ENCODE data around the gene THAP4. TPM values are rescaled to one million over a fixed set of nuclear protein-coding genes. Genes with fewer than 3 reads are reported as not detected.

THAP4 gene
- total and polyA plus RNA-seq, 2 experiments from 2014 or later, result 62.9 to 80.4 TPM

GRCh38 chr2:241542278-241542605, 94.7 kb downstream of the THAP4 start (continued):
- TF ChIP-seq, protein P1, sequence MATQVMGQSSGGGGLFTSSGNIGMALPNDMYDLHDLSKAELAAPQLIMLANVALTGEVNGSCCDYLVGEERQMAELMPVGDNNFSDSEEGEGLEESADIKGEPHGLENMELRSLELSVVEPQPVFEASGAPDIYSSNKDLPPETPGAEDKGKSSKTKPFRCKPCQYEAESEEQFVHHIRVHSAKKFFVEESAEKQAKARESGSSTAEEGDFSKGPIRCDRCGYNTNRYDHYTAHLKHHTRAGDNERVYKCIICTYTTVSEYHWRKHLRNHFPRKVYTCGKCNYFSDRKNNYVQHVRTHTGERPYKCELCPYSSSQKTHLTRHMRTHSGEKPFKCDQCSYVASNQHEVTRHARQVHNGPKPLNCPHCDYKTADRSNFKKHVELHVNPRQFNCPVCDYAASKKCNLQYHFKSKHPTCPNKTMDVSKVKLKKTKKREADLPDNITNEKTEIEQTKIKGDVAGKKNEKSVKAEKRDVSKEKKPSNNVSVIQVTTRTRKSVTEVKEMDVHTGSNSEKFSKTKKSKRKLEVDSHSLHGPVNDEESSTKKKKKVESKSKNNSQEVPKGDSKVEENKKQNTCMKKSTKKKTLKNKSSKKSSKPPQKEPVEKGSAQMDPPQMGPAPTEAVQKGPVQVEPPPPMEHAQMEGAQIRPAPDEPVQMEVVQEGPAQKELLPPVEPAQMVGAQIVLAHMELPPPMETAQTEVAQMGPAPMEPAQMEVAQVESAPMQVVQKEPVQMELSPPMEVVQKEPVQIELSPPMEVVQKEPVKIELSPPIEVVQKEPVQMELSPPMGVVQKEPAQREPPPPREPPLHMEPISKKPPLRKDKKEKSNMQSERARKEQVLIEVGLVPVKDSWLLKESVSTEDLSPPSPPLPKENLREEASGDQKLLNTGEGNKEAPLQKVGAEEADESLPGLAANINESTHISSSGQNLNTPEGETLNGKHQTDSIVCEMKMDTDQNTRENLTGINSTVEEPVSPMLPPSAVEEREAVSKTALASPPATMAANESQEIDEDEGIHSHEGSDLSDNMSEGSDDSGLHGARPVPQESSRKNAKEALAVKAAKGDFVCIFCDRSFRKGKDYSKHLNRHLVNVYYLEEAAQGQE (IDR thresholded peaks at IDR 0.05; ENCODE audit: unreplicated experiment), result no peak
- no peak for TF ChIP-seq CREB1 (CRISPR knock-in tag; IDR thresholded peaks at IDR 0.05; ENCODE audit: low read depth)
- TF ChIP-seq NANOG (IDR thresholded peaks at IDR 0.05; ENCODE audit: borderline replicate concordance), result no peak
- TF ChIP-seq, protein P2, sequence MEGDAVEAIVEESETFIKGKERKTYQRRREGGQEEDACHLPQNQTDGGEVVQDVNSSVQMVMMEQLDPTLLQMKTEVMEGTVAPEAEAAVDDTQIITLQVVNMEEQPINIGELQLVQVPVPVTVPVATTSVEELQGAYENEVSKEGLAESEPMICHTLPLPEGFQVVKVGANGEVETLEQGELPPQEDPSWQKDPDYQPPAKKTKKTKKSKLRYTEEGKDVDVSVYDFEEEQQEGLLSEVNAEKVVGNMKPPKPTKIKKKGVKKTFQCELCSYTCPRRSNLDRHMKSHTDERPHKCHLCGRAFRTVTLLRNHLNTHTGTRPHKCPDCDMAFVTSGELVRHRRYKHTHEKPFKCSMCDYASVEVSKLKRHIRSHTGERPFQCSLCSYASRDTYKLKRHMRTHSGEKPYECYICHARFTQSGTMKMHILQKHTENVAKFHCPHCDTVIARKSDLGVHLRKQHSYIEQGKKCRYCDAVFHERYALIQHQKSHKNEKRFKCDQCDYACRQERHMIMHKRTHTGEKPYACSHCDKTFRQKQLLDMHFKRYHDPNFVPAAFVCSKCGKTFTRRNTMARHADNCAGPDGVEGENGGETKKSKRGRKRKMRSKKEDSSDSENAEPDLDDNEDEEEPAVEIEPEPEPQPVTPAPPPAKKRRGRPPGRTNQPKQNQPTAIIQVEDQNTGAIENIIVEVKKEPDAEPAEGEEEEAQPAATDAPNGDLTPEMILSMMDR (conservative IDR thresholded peaks at IDR 0.05; ENCODE audit: low read depth in 2 of 2), result no peak
- no peak for TF ChIP-seq EZH2phosphoT487 (IDR thresholded peaks at IDR 0.05; ENCODE audit: unreplicated experiment)
- TF ChIP-seq, protein P3, sequence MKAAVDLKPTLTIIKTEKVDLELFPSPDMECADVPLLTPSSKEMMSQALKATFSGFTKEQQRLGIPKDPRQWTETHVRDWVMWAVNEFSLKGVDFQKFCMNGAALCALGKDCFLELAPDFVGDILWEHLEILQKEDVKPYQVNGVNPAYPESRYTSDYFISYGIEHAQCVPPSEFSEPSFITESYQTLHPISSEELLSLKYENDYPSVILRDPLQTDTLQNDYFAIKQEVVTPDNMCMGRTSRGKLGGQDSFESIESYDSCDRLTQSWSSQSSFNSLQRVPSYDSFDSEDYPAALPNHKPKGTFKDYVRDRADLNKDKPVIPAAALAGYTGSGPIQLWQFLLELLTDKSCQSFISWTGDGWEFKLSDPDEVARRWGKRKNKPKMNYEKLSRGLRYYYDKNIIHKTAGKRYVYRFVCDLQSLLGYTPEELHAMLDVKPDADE (IDR thresholded peaks at IDR 0.05), result no peak
- TF ChIP-seq EZH2 (IDR thresholded peaks at IDR 0.05; ENCODE audit: low read depth, unreplicated experiment), result no peak
- TF ChIP-seq STAT1 (IDR thresholded peaks at IDR 0.05; ENCODE audit: unreplicated experiment), result no peak

DNA sequence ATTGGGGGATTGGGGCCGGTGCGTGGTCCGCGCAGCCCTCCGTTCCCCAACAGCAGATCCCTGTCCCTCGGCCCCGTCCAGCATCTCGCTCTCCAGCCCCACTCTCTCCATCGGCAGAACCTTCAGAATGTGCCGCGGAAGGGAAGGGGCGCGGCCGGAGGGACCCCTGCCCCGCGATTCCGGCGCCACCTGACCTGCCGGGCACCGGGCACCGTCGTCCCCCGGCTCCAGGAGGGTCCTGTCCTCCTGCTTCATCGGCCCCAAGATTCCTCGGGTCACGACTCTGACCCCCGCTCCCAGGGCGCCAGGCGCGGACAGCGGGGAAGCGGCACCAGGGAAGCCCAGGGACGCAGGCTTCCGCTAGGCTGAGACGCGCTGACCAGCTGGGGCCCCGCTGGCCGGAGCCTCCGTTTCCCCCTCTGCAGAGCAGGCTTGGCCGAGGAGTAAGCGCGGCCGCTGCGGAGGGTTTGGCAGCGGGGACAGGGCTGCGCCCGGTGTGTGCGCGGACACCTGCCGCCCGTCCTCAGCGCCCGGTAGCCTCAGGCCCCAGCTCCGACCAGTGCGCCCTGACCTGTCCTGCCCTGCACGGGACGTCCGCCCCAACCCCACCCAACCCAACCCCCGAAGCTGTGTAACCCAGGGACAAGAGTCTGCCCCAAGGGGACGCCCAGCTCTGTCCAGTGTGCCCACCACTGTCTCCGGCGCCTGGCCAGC, 95.2 kb downstream of the THAP4 start:
- DNase-seq (ENCODE audit: low spot score) (no peak), ATAC-seq (peak; percentile 55)
- no peaks in the 10 kb centered on the region for H4K20me1 ChIP-seq (replicated peaks; ENCODE audit: insufficient read depth)
- no peaks in the 10 kb centered on the region for H3K9me2 ChIP-seq (ENCODE audit: insufficient read depth)
- H3K27ac Mint-ChIP-seq, result no peak overlapping the region
- peak overlapping the region; percentile 72 for H3K4me3 ChIP-seq
- H3K4me3 Mint-ChIP-seq, result peak overlapping the region; percentile 58
- peaks cover 36% of the 10 kb centered on the region for H3K27me3 Mint-ChIP-seq (ENCODE audit: insufficient read depth, low read depth, poor library complexity)
- no peaks in the 10 kb centered on the region for H3K79me2 ChIP-seq (replicated peaks; ENCODE audit: insufficient read depth)
- H3K4me1 Mint-ChIP-seq, result peaks cover 11% of the 10 kb centered on the region; the same call in 2 of the 3 replicates
- peaks cover 41% of the 10 kb centered on the region for H3K27me3 ChIP-seq (ENCODE audit: insufficient read depth)
- peak overlapping the region; percentile 88 for H3K4me2 ChIP-seq
- peak overlapping the region; percentile 95 for H2AFZ ChIP-seq
- H3F3A ChIP-seq (replicated peaks; ENCODE audit: low read depth), result no peaks in the 10 kb centered on the region; the same call in 1 of the 2 replicates
- no peak overlapping the region for H3K27ac ChIP-seq (ENCODE audit: low read depth)
- no peaks in the 10 kb centered on the region for H3K9me3 Mint-ChIP-seq
- no peak for TF ChIP-seq EZH2phosphoT487 (IDR thresholded peaks at IDR 0.05; ENCODE audit: unreplicated experiment)
- no peaks in the 10 kb centered on the region for H3K36me3 ChIP-seq (ENCODE audit: insufficient read depth)
- H3K4me1 ChIP-seq (ENCODE audit: insufficient read depth), result peaks cover 7% of the 10 kb centered on the region; the same call in 1 of the 2 replicates
- no peaks in the 10 kb centered on the region; the same call in 2 of the 3 replicates for H3K36me3 Mint-ChIP-seq (ENCODE audit: low read depth)
